ENCODE results near the gene PLSCR3. TPM values are rescaled to one million over a fixed set of nuclear protein-coding genes. Genes with fewer than 3 reads are reported as not detected.

Gene PLSCR3
- total RNA-seq, 1 experiment from 2014 or later, result 31.5 TPM

- Histone ChIP-seq H4K8ac (replicated peaks; ENCODE audit: insufficient read length, low read depth, low read length) (no peak within 1 kb of the TSS), H3K27ac (ENCODE audit: insufficient read length, low read depth, low read length) (no peak within 1 kb of the TSS), H4K91ac (ENCODE audit: insufficient read length, low read depth, low read length) (no peak within 1 kb of the TSS), H3K56ac (ENCODE audit: insufficient read length, low read depth, low read length) (no peak within 1 kb of the TSS), H3K14ac (ENCODE audit: insufficient read depth, low read length) (peak within 1 kb of the TSS; percentile 74), H2AFZ (ENCODE audit: low read length) (no peak within 1 kb of the TSS), H3T11ph (ENCODE audit: low read length) (no peak within 1 kb of the TSS), H2BK5ac (ENCODE audit: insufficient read length, low read length) (no peak within 1 kb of the TSS), H3K4me1 (ENCODE audit: insufficient read depth, low read length) (0 out of 2 replicates have a peak, but pooled peaks cover 2% of the 10 kb centered on the region), H3K9me3 (ENCODE audit: control insufficient read depth, low read depth, low read length) (no peaks in the 10 kb centered on the region), H2BK15ac (ENCODE audit: low read depth, low read length) (no peak within 1 kb of the TSS), H4K5ac (ENCODE audit: insufficient read length, low read depth, low read length) (no peak within 1 kb of the TSS), H3K4ac (ENCODE audit: low read depth, low read length) (no peak within 1 kb of the TSS), H2BK12ac (ENCODE audit: insufficient read length, low read depth, low read length) (no peak within 1 kb of the TSS), H3K23ac (ENCODE audit: insufficient read length, low read depth, low read length) (no peak within 1 kb of the TSS), H2AK5ac (ENCODE audit: insufficient read length, low read length) (no peak within 1 kb of the TSS), H2BK20ac (ENCODE audit: low read depth, low read length, poor library complexity, severe bottlenecking) (no peak within 1 kb of the TSS), H2BK120ac (ENCODE audit: low read depth, low read length, poor library complexity, severe bottlenecking) (no peak within 1 kb of the TSS), H3K4me2 (ENCODE audit: insufficient read depth, insufficient read length, low read length) (peak within 1 kb of the TSS; percentile 50), H3K9ac (ENCODE audit: extremely low read depth, insufficient read length, low read length) (peak within 1 kb of the TSS; percentile 8), H3K79me1 (ENCODE audit: insufficient read depth, low read depth, low read length, poor library complexity, severe bottlenecking) (no peaks in the 10 kb centered on the region), H3K79me2 (ENCODE audit: insufficient read depth, low read length) (no peaks in the 10 kb centered on the region; the same call in 1 of the 2 replicates), H3K27me3 (ENCODE audit: insufficient read depth, low read length) (no peaks in the 10 kb centered on the region), H3K18ac (ENCODE audit: insufficient read length, low read depth, low read length) (peak within 1 kb of the TSS; percentile 54), H4K20me1 (ENCODE audit: control insufficient read depth, insufficient read depth, insufficient read length) (no peaks in the 10 kb centered on the region), H3K23me2 (ENCODE audit: insufficient read length, low read depth, low read length, poor library complexity, severe bottlenecking) (peaks cover 12% of the 10 kb centered on the region)
- Mint-ChIP-seq H3K4me1 (peaks cover 29 to 37% of the 10 kb centered on the region in 2 experiments), H3K36me3 (ENCODE audit: insufficient read depth in 1 of 3, low read depth in 3 of 3) (no peaks in the 10 kb centered on the region; a peak in 1 of 7 replicates), H3K9me3 (no peaks in the 10 kb centered on the region), H3K27ac (peak within 1 kb of the TSS in 2 of 3 experiments; percentile 47 to 89; a peak in 3 of 7 replicates), H3K27me3 (ENCODE audit: low read depth) (peaks cover 8% of the 10 kb centered on the region), H3K4me3 (peak within 1 kb of the TSS; percentile 77 to 88)
- no CpG with 5 or more reads among the region's 91 CpGs for WGBS (ENCODE audit: extremely low coverage, insufficient read length, low lambda C conversion rate)
- no peak; the same call in 2 of the 3 replicates for TF ChIP-seq CTCF (conservative IDR thresholded peaks at IDR 0.05)
- peak; percentile 92 for DNase-seq
These were observed 42.4 kb downstream of the PLSCR3 start, which contains the start of gene KCTD11 for GRCh38 chr17:7351665-7352502. TSS of gene KCTD11 (plus strand) at chr17:7352162.

All from H9 (cell line).